Stimulated activated CD4-positive, alpha-beta T cell treated with anti-CD3 and anti-CD28 coated beads, TNF-alpha, amount 100 ng/mL, for 24 hours (primary cell): ENCODE measurements around the gene FAM181B.
A peak's percentile ranks its signal among the peaks of the same experiment; 100 is the strongest.

Source experiments
- DNase-seq, 3 experiments: peaks; one replicate each; pipeline ENCODE4 v3.0.0-alpha.2; 2020; ENCODE audit warnings: low read depth in 3 of 3

FAM181B gene, protein sequence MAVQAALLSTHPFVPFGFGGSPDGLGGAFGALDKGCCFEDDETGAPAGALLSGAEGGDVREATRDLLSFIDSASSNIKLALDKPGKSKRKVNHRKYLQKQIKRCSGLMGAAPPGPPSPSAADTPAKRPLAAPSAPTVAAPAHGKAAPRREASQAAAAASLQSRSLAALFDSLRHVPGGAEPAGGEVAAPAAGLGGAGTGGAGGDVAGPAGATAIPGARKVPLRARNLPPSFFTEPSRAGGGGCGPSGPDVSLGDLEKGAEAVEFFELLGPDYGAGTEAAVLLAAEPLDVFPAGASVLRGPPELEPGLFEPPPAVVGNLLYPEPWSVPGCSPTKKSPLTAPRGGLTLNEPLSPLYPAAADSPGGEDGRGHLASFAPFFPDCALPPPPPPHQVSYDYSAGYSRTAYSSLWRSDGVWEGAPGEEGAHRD

GRCh38 chr11:82733444-82734119 lies at the start of gene FAM181B:
Gene FAM181B, minus strand, starts transcription at chr11:82733864. Its CDS starts 135 bp downstream, at chr11:82733729.
- peak in 1 of 3 experiments; percentile 35 for DNase-seq

DNA sequence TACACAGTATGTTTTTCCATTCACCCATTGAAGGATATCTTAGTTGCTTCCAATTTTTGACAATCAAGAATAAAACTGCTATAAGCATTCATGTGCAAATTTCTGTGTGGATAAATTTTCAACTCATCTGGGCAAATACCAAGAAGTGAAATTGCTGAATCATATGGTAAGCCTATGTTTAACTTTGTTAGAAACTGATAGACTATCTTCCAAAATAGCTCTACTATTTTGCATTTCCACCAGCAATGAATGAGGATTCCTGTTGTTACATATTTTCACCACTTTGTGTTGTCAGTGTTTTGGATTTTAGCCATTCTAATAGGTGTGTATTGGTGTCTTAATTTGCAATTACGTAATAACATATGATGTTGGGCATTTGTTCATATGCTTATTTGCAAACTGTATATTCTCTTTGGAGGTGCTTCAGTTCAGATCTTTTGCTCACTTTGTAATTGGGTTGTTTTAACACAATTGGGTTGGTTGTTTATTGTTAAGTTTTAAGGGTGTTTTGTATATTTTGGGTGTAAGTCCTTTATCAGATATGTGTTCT lies 49.2 kb upstream of the FAM181B start:
- no peak for DNase-seq

GRCh38 chr11:82778776-82779175 lies 45.1 kb upstream of the FAM181B start:
- DNase-seq = no peak

DNA sequence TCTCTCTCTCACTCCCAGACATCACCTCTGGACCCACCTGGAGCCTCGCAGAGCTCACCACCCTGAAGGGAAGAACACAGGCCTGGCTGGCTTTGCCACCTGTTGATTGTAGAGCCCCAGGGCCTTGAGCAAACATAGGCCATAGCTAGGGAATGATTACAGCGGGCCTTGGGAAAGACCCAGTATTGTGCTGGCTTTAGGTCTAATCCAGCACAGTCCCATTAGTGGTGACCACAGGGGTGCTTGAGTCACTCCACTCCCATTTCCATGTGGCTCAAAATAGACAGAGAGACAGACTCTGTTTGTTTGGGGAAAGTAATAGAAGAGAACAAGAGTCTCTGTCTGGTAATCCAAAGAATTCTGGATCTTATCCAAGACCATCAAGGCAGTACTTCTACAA lies 42.7 kb upstream of the FAM181B start:
- DNase-seq = no peak

- DNase-seq = peak in 1 of 3 experiments; percentile 10
These were observed 42.2 kb upstream of the FAM181B start for GRCh38 chr11:82775736-82776346.

DNA sequence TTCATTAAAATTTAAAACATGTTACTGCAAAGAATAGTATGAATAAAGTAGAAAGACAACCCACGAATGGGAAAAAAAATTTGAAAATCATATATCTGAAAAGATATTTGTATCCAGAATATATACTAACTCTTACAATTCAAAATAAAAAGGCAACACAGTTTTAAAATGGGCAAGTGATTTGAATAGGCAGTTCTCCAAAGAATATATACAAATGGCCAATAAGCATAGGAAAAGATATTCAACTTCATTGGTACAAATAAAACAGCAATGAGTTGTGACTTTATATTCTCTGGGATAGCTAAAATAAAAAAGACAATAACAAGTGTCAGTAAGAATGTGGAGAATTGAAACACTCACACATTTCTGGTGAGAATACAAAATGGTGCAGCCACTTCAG lies 41.6 kb upstream of the FAM181B start:
- DNase-seq = no peak

DNA sequence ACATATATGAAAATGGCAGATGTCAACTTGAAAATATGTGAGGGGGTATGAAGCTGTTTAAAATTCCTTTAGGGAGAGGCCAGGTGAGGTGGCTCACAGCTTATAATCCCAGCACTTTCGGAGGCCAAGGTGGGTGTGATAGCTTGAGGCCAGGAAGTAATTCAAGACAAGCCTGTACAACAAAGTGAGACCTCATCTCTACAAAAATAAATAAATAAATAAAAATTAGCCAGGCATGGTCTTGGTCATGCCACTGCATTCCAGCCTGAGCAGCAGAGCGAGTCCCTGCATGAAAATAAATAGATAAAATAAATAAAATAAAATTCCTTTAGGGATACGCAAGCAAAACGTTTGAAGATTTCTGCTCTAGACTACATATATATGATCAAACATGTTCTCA lies 38.1 kb upstream of the FAM181B start:
- no peak for DNase-seq

DNA sequence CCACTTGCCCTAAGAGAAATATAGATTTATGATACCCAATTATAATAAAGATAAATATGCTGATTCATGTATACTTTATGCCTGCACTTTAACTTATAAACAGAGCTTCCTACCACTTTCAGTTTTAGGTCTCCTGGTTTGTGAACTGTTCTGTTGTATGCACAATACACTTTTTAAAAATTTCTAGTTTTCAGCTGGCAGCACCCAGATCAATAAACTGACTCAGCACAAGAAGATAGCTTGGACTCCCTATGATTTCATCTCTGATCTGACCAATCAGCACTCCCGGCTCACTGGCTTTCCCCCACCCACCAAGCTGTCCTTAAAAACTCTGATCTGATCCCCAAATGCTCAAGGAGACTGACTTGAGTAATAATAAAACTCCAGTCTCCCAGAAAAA lies 33.5 kb upstream of the FAM181B start:
- DNase-seq = no peak

- DNase-seq = no peak
These were observed 31.9 kb upstream of the FAM181B start for GRCh38 chr11:82765466-82766034.

GRCh38 chr11:82763167-82763566 lies 29.5 kb upstream of the FAM181B start:
- no peak for DNase-seq

GRCh38 chr11:82759649-82760048 lies 26.0 kb upstream of the FAM181B start:
- no peak for DNase-seq

DNA sequence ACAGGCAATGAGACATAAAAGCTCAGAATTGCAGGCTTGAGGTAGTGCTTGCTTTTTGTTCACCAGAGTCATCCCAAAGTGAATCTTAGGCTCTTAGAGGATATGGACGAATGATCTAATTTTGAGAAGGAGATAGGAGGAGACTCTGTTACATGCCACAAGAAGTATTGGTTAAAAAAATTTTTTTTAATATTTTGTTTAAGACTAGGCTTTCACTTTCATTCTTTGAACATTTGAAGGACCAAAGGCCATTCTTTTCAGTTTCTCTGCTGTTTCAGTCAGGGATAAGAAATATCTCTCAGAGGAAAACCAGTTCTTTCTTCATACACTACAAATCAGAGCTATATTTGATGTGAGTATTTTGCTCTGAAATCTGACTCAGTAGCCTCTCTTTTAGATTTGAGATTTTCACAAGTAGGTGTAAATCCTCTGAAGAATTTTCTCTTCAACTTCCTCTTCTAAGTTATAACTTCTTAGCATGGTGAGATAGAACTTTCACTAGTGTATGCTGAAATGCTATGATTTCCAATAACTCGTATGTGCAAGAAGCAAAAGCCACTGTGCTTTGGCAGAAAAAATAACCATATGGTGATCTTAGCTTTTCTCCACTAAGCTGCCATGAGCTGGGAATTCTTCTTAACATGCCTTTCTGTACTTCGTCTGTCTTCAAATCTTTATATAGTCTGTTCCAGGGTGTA lies 24.1 kb upstream of the FAM181B start:
- no peak for DNase-seq

GRCh38 chr11:82756765-82757639 lies 23.3 kb upstream of the FAM181B start:
- DNase-seq = no peak

DNA sequence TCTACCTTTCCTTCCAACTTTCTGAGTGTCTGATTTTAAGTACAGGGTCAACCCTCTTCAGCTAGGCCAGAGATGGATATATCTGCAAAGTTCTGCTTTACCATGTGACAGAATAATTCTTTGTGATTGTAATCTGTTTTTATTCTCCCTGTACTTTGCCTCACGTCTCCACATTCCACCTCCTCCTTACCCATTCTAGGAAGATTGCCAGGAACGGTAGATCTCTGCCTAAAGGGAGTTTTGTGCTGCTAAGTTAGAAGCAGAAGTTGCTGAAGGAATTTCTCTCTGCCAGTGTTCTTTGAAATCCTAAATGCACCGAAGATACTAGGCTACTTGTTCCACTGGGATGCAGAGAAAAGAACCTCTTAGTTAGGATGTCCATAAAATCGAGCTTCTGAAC lies 20.7 kb upstream of the FAM181B start:
- DNase-seq = no peak

GRCh38 chr11:82753921-82754320 lies 20.3 kb upstream of the FAM181B start:
- no peak for DNase-seq

DNA sequence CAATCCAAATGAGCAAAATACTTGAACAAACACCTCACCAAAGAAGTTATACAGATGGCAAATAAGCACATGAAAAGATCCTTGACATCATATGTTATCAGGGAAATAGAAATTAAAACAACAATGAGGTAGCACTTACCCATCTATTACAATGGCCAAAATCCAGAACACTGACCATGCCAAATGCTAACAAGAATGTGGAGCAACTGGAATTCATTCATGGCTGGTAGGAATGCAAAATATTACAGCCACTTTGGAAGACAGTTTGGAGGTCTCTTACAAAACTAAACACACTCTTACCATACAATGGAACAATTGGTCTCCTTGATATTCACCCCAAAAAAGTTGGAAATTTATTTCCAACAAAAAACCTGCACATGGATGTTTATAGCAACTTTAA lies 19.1 kb upstream of the FAM181B start:
- no peak for DNase-seq

- no peak for DNase-seq
These were observed 17.0 kb upstream of the FAM181B start for GRCh38 chr11:82750643-82751139.

GRCh38 chr11:82747471-82747870 lies 13.8 kb upstream of the FAM181B start:
- no peak for DNase-seq

- DNase-seq = no peak
These were observed 4.4 kb upstream of the FAM181B start for GRCh38 chr11:82738091-82738490.

DNA sequence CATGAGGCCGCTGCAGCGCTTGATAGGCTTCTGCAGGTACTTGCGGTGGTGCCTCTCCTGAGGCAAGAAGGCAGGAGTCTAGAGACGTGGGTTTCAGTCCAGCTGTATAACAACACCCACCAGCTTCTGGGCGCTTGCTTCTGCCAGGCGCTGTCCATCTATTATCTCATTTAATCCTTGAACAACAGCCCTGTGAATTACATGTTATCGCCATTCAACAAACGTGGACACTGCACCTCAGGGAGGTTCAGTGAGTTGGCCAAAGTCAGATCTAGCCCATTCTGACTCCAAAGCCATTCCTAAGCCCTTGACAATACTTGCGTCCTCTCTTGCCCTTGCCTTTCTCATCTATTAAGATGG lies 436 bp upstream of the FAM181B start:
- DNase-seq = no peak
